Measurements from ENCODE around the gene ANKRD10. TPM values are rescaled to one million over a fixed set of nuclear protein-coding genes. Genes with fewer than 3 reads are reported as not detected.

The ANKRD10 gene
- total and polyA plus RNA-seq, 2 donors from 2014 or later = 64.9 to 159 TPM

GRCh38 chr13:110914331-110915056, 375 bp downstream of the ANKRD10 start:
- Histone ChIP-seq H3K4me1 (ENCODE audit: control insufficient read depth in 2 of 3, insufficient read depth in 2 of 3, low read depth in 1 of 3, low read length in 3 of 3) (peaks cover 6 to 17% (median 14%) of the 10 kb centered on the region in 3 donors), H3K9me3 (ENCODE audit: control insufficient read depth in 2 of 3, insufficient read depth in 1 of 3, low read length in 3 of 3) (no peaks in the 10 kb centered on the region), H3K27me3 (ENCODE audit: control insufficient read depth, insufficient read depth, low read length) (no peaks in the 10 kb centered on the region), H3K9ac (ENCODE audit: low read length in 3 of 3) (peak overlapping the region; percentile 58 to 97 (median 72)), H3K4me3 (ENCODE audit: low read length in 3 of 3) (peak overlapping the region; percentile 69 to 90 (median 72)), H3K27ac (ENCODE audit: low read depth in 2 of 2, low read length in 2 of 2) (peak overlapping the region; percentile 99), H3K36me3 (ENCODE audit: control insufficient read depth in 2 of 3, insufficient read depth in 3 of 3, low read length in 3 of 3) (peaks cover 0 to 2% (median 0%) of the 10 kb centered on the region in 3 donors)
- peak; percentile 86 to 94 (median 91) for DNase-seq
- FAIRE-seq = no peak
- TF ChIP-seq CTCF (IDR thresholded peaks at IDR 0.05; ENCODE audit: borderline replicate concordance, extremely low read depth, insufficient read depth) = no peak
- intact Hi-C loops (cut with DNase I) = no loop called here

GRCh38 chr13:110914081-110914330, 863 bp downstream of the ANKRD10 start:
- no peak for DNase-seq

GRCh38 chr13:110913322-110914080, 1.4 kb downstream of the ANKRD10 start:
- intact Hi-C loops (cut with DNase I) = no loop called here
- Histone ChIP-seq H3K36me3 (ENCODE audit: control insufficient read depth in 2 of 3, insufficient read depth in 3 of 3, low read length in 3 of 3) (peaks cover 0 to 3% (median 2%) of the 10 kb centered on the region in 3 donors), H3K27ac (ENCODE audit: low read depth in 2 of 2, low read length in 2 of 2) (peak overlapping the region; percentile 99), H3K9ac (ENCODE audit: low read length in 3 of 3) (peak overlapping the region; percentile 38 to 97 (median 74)), H3K9me3 (ENCODE audit: control insufficient read depth in 2 of 3, insufficient read depth in 1 of 3, low read length in 3 of 3) (no peaks in the 10 kb centered on the region), H3K4me1 (ENCODE audit: control insufficient read depth in 2 of 3, insufficient read depth in 2 of 3, low read depth in 1 of 3, low read length in 3 of 3) (peaks cover 6 to 19% (median 18%) of the 10 kb centered on the region in 3 donors), H3K4me3 (ENCODE audit: low read length in 3 of 3) (peak overlapping the region; percentile 69 to 90 (median 80)), H3K27me3 (ENCODE audit: control insufficient read depth, insufficient read depth, low read length) (no peaks in the 10 kb centered on the region)
- TF ChIP-seq CTCF (IDR thresholded peaks at IDR 0.05; ENCODE audit: borderline replicate concordance, extremely low read depth, insufficient read depth) = no peak
- peak in 2 of 5 donors; percentile 44 to 47 for DNase-seq
- no peak for FAIRE-seq

More at GRCh38 chr13:110914081-110914330, 863 bp downstream of the ANKRD10 start:
- intact Hi-C loops (cut with DNase I) = no loop called here
- Histone ChIP-seq H3K4me1 (ENCODE audit: control insufficient read depth in 2 of 3, insufficient read depth in 2 of 3, low read depth in 1 of 3, low read length in 3 of 3) (peaks cover 6 to 19% (median 17%) of the 10 kb centered on the region in 3 donors), H3K36me3 (ENCODE audit: control insufficient read depth in 2 of 3, insufficient read depth in 3 of 3, low read length in 3 of 3) (peaks cover 0 to 3% (median 2%) of the 10 kb centered on the region in 3 donors), H3K27me3 (ENCODE audit: control insufficient read depth, insufficient read depth, low read length) (no peaks in the 10 kb centered on the region), H3K9ac (ENCODE audit: low read length in 3 of 3) (peak overlapping the region; percentile 38 to 97 (median 74)), H3K4me3 (ENCODE audit: low read length in 3 of 3) (peak overlapping the region; percentile 69 to 90 (median 80)), H3K9me3 (ENCODE audit: control insufficient read depth in 2 of 3, insufficient read depth in 1 of 3, low read length in 3 of 3) (no peaks in the 10 kb centered on the region), H3K27ac (ENCODE audit: low read depth in 2 of 2, low read length in 2 of 2) (peak overlapping the region; percentile 99)
- no peak for TF ChIP-seq CTCF (IDR thresholded peaks at IDR 0.05; ENCODE audit: borderline replicate concordance, extremely low read depth, insufficient read depth)
- FAIRE-seq = no peak
